GM18520 (cell line): ENCODE data around the gene SH3D19.
"Not testable (repeated sequence)": the region's sequence is repeated elsewhere in the genome, so short reads cannot be mapped to it uniquely, and the experiment has no call there.

ENCODE experiments used
- ATAC-seq: cut with Tn5 transposase; IDR thresholded peaks from one replicate; pipeline ENCODE4 v1.9.1; 2021; ENCODE audit not compliant: unreplicated experiment

SH3D19 gene

GRCh38 chr4:151165205-151166000, 160.0 kb downstream of the SH3D19 start:
- no peak for ATAC-seq

GRCh38 chr4:151163855-151164254, 161.6 kb downstream of the SH3D19 start:
- ATAC-seq = no peak

- ATAC-seq = no peak
Measured at GRCh38 chr4:151158979-151159378, 166.4 kb downstream of the SH3D19 start.

- ATAC-seq = no peak
Measured at GRCh38 chr4:151157543-151157942, 167.9 kb downstream of the SH3D19 start.

GRCh38 chr4:151153585-151153984, 171.8 kb downstream of the SH3D19 start:
- ATAC-seq = no peak

GRCh38 chr4:151152028-151152427, 173.4 kb downstream of the SH3D19 start:
- ATAC-seq = no peak

- no peak for ATAC-seq
Measured at GRCh38 chr4:151150821-151151580, 174.4 kb downstream of the SH3D19 start.

- no peak for ATAC-seq
Measured at GRCh38 chr4:151148261-151148660, 177.1 kb downstream of the SH3D19 start.

GRCh38 chr4:151147000-151147399, 178.4 kb downstream of the SH3D19 start:
- ATAC-seq = no peak

GRCh38 chr4:151144329-151145072, 180.9 kb downstream of the SH3D19 start:
- no peak for ATAC-seq

GRCh38 chr4:151143811-151144210, 181.6 kb downstream of the SH3D19 start:
- no peak for ATAC-seq

GRCh38 chr4:151143162-151143561, 182.2 kb downstream of the SH3D19 start:
- no peak for ATAC-seq

- no peak for ATAC-seq
Measured at GRCh38 chr4:151142758-151143157, 182.6 kb downstream of the SH3D19 start.

- no peak for ATAC-seq
Measured at GRCh38 chr4:151139814-151140213, 185.6 kb downstream of the SH3D19 start.

- not testable (repeated sequence) for ATAC-seq
Measured at GRCh38 chr4:151136048-151136447, 189.4 kb downstream of the SH3D19 start.

GRCh38 chr4:151133311-151133710, 192.1 kb downstream of the SH3D19 start:
- no peak for ATAC-seq

- ATAC-seq = no peak
Measured at GRCh38 chr4:151129796-151130195, 195.6 kb downstream of the SH3D19 start.

GRCh38 chr4:151117371-151117962, 207.9 kb downstream of the SH3D19 start:
- peak; percentile 78 for ATAC-seq

GRCh38 chr4:151114986-151115385, 210.4 kb downstream of the SH3D19 start:
- ATAC-seq = no peak

- no peak for ATAC-seq
Measured at GRCh38 chr4:151114338-151114737, 211.1 kb downstream of the SH3D19 start.

- ATAC-seq = no peak
Measured at GRCh38 chr4:151110236-151110635, 215.2 kb downstream of the SH3D19 start.
